HepG2 (cell line): Measurements from ENCODE around the gene PFDN1. TPM values are rescaled to one million over a fixed set of nuclear protein-coding genes. Genes with fewer than 3 reads are reported as not detected.

Experiments
- ATAD3A ChIP-seq: sonication (generic); formaldehyde crosslinking; IDR thresholded peaks from 2 replicates; pipeline ENCODE4 v1.4.0; 2020; ENCODE audit warnings: missing genetic modification reagents
- CCAR2 ChIP-seq: fragments of 200-400 bp; formaldehyde crosslinking; optimal IDR thresholded peaks from 2 replicates; pipeline ENCODE3; 2018; ENCODE audit warnings: low read depth, mild to moderate bottlenecking, low read length, moderate library complexity
- ELF4 ChIP-seq: sonication (generic); formaldehyde crosslinking; IDR thresholded peaks from 2 replicates; pipeline ENCODE4 v1.5.0; 2020; ENCODE audit warnings: missing genetic modification reagents, mild to moderate bottlenecking, moderate library complexity, borderline replicate concordance
- FOSL2 ChIP-seq: sonication (generic); formaldehyde crosslinking; IDR thresholded peaks from 2 replicates; pipeline ENCODE4 v1.4.0; 2020; ENCODE audit warnings: missing genetic modification reagents
- FOXP1 ChIP-seq, 2 experiments: fragments of 450-650 bp in 1 of 2; IDR thresholded peaks; 2 replicates each; pipeline ENCODE4 v1.6.1; 2017 to 2018; ENCODE audit warnings: antibody characterized with exemption in 1 of 2
- GATA4 ChIP-seq: sonication (generic); IDR thresholded peaks from 2 replicates; pipeline ENCODE4 v1.6.1; 2016; ENCODE audit warnings: antibody characterized with exemption, low read depth, borderline replicate concordance
- HES4 ChIP-seq: sonication (generic); formaldehyde crosslinking; IDR thresholded peaks from 2 replicates; pipeline ENCODE4 v1.9.0; 2021; ENCODE audit warnings: mild to moderate bottlenecking, missing genetic modification reagents, borderline replicate concordance
- IRF2 ChIP-seq: IDR thresholded peaks from 2 replicates; pipeline ENCODE4 v1.6.1; 2018; ENCODE audit warnings: missing genetic modification reagents, missing compliant biosample characterization
- KDM5A ChIP-seq: fragments of 200-600 bp; sonication (generic); IDR thresholded peaks from 2 replicates; pipeline ENCODE4 v1.7.0; 2018; ENCODE audit warnings: antibody characterized with exemption, mild to moderate bottlenecking, low read length, borderline replicate concordance
- SOX13 ChIP-seq, 3 experiments: fragments of 450-650 bp in 1 of 3; sonication (generic) in 1 of 3; formaldehyde crosslinking in 1 of 3; IDR thresholded peaks in 2 of 3; conservative IDR thresholded peaks in 1 of 3; 2 replicates each; pipeline versions ENCODE4 v1.5.0 to v1.6.1; 2016 to 2020; ENCODE audit warnings: antibody characterized with exemption in 1 of 3, mild to moderate bottlenecking in 1 of 3, missing compliant biosample characterization in 1 of 3, missing genetic modification reagents in 1 of 3, moderate library complexity in 1 of 3
- SOX5 ChIP-seq: IDR thresholded peaks from 2 replicates; pipeline ENCODE4 v1.6.1; 2016; ENCODE audit warnings: borderline replicate concordance
- SSRP1 ChIP-seq: IDR thresholded peaks from 2 replicates; pipeline ENCODE4 v1.6.1; 2016; ENCODE audit warnings: control low read depth
- TOE1 ChIP-seq: sonication (generic); formaldehyde crosslinking; IDR thresholded peaks from 2 replicates; pipeline ENCODE4 v1.4.0; 2020; ENCODE audit warnings: mild to moderate bottlenecking, missing genetic modification reagents
- XRCC5 ChIP-seq: fragments of 200-400 bp; formaldehyde crosslinking; optimal IDR thresholded peaks from 2 replicates; pipeline ENCODE3; 2017; ENCODE audit warnings: mild to moderate bottlenecking, low read length
- ZBTB1 ChIP-seq: sonication (generic); formaldehyde crosslinking; IDR thresholded peaks from 2 replicates; pipeline ENCODE4 v1.4.0; 2020; ENCODE audit warnings: missing genetic modification reagents, borderline replicate concordance
- ZNF335 ChIP-seq: sonication (generic); formaldehyde crosslinking; IDR thresholded peaks from 2 replicates; pipeline ENCODE4 v1.4.0; 2020; ENCODE audit warnings: missing genetic modification reagents
- ZNF772 ChIP-seq: sonication (generic); formaldehyde crosslinking; IDR thresholded peaks from 2 replicates; pipeline ENCODE4 v1.5.0; 2020; ENCODE audit warnings: mild to moderate bottlenecking, missing genetic modification reagents
- ZSCAN9 ChIP-seq: IDR thresholded peaks from 2 replicates; pipeline ENCODE4 v1.6.1; 2016; ENCODE audit warnings: borderline replicate concordance
- polyA plus RNA-seq, 8 experiments: library from polyadenylated mRNA; depleted of rRNA in 3 of 8; stranded (reverse) in 7 of 8; unstranded in 1 of 8; fragments of >200 nt; fragmentation: Illumina TruSeq in 4 of 8; extraction: Trizol in 4 of 8; gene quantifications; 2 replicates each; pipeline versions ENCODE4 v1.2.1 to v1.2.3, GENCODE V29; 2011 to 2016; ENCODE audit warnings: low read depth in 4 of 8, missing spikeins in 1 of 8, mixed read lengths in 1 of 8; ENCODE audit not compliant: insufficient read depth in 1 of 8
- total RNA-seq, 5 experiments: library from RNA; depleted of rRNA; stranded (reverse); fragments of >200 nt; fragmentation: Illumina TruSeq; extraction: Trizol; gene quantifications; 2 replicates each; pipeline ENCODE4 v1.2.3, GENCODE V29; 2016; ENCODE audit warnings: low read depth in 1 of 5
- TF ChIP-seq, protein P1 (sequence below): sonication (generic); formaldehyde crosslinking; IDR thresholded peaks from 2 replicates; pipeline ENCODE4 v1.5.0; 2020; ENCODE audit warnings: mild to moderate bottlenecking, missing genetic modification reagents, borderline replicate concordance
- TF ChIP-seq, protein P2 (sequence below): sonication (generic); formaldehyde crosslinking; IDR thresholded peaks from 2 replicates; pipeline ENCODE4 v1.4.0; 2020; ENCODE audit warnings: missing genetic modification reagents

PFDN1 gene
- total and polyA plus RNA-seq, 2 of the 13 experiments (the other 11 are each of a cell fraction or from before 2014, with no cell fraction given): 67.2 to 70.8 TPM

DNA sequence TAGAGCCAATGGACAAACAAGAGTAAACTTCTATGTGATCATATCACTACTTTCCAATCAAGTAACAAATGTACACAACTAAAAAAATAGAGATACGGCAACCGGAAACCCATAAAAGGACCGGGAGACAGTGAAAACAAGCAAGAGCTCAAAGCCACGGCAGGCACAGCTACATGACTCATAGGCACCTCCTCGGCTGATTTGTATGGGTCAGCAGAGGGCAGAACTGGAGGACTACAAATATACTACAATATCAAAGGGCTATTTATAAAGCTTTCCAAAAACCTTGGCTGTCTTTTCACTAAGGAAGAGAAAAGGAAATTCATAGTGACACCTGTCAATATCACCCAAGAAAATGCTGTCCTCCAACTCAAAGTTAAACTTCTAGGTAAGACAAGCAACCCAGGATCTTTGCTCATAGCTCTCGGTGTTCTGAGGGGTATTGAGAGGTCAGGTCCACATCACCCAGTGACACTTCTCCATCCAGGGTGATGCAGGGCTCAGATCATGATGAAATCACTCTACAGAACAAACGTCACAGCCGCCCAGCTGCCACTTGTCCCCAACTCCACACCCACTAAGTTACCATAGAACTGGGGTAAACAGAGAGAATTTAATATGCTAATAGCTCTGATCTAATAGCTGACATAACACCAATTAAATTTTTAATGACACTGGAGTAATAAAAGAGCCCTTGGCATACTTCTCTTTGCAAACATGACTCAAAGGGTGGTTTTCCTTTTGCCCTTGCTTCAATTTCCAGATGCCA, 41.3 kb downstream of the PFDN1 start (continued):
- TF ChIP-seq, protein P1, sequence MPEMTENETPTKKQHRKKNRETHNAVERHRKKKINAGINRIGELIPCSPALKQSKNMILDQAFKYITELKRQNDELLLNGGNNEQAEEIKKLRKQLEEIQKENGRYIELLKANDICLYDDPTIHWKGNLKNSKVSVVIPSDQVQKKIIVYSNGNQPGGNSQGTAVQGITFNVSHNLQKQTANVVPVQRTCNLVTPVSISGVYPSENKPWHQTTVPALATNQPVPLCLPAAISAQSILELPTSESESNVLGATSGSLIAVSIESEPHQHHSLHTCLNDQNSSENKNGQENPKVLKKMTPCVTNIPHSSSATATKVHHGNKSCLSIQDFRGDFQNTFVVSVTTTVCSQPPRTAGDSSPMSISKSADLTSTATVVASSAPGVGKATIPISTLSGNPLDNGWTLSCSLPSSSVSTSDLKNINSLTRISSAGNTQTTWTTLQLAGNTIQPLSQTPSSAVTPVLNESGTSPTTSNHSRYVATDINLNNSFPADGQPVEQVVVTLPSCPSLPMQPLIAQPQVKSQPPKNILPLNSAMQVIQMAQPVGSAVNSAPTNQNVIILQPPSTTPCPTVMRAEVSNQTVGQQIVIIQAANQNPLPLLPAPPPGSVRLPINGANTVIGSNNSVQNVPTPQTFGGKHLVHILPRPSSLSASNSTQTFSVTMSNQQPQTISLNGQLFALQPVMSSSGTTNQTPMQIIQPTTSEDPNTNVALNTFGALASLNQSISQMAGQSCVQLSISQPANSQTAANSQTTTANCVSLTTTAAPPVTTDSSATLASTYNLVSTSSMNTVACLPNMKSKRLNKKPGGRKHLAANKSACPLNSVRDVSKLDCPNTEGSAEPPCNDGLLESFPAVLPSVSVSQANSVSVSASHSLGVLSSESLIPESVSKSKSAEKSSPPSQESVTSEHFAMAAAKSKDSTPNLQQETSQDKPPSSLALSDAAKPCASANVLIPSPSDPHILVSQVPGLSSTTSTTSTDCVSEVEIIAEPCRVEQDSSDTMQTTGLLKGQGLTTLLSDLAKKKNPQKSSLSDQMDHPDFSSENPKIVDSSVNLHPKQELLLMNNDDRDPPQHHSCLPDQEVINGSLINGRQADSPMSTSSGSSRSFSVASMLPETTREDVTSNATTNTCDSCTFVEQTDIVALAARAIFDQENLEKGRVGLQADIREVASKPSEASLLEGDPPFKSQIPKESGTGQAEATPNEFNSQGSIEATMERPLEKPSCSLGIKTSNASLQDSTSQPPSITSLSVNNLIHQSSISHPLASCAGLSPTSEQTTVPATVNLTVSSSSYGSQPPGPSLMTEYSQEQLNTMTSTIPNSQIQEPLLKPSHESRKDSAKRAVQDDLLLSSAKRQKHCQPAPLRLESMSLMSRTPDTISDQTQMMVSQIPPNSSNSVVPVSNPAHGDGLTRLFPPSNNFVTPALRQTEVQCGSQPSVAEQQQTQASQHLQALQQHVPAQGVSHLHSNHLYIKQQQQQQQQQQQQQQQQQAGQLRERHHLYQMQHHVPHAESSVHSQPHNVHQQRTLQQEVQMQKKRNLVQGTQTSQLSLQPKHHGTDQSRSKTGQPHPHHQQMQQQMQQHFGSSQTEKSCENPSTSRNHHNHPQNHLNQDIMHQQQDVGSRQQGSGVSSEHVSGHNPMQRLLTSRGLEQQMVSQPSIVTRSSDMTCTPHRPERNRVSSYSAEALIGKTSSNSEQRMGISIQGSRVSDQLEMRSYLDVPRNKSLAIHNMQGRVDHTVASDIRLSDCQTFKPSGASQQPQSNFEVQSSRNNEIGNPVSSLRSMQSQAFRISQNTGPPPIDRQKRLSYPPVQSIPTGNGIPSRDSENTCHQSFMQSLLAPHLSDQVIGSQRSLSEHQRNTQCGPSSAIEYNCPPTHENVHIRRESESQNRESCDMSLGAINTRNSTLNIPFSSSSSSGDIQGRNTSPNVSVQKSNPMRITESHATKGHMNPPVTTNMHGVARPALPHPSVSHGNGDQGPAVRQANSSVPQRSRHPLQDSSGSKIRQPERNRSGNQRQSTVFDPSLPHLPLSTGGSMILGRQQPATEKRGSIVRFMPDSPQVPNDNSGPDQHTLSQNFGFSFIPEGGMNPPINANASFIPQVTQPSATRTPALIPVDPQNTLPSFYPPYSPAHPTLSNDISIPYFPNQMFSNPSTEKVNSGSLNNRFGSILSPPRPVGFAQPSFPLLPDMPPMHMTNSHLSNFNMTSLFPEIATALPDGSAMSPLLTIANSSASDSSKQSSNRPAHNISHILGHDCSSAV (CRISPR knock-in tag): no peak
- TF ChIP-seq GATA4 (no peak), ZNF772 (CRISPR knock-in tag) (no peak), XRCC5 (peak; percentile 48), IRF2 (CRISPR knock-in tag) (peak; percentile 13; the same call in 1 of the 2 replicates), ZNF335 (CRISPR knock-in tag) (no peak), SSRP1 (CRISPR knock-in tag) (no peak), ZBTB1 (CRISPR knock-in tag) (no peak), HES4 (CRISPR knock-in tag) (no peak), FOSL2 (CRISPR knock-in tag) (peak; percentile 95), SOX13 (IDR thresholded peaks at IDR 0.05) (no peak), SOX13 (CRISPR knock-in tag; conservative IDR thresholded peaks at IDR 0.05 in 1 of 2, IDR thresholded peaks at IDR 0.05 in 1 of 2) (peak in 1 of 2 experiments; percentile 27; a peak in 1 of 4 replicates), CCAR2 (no peak), FOXP1 (IDR thresholded peaks at IDR 0.05) (no peak), FOXP1 (CRISPR knock-in tag; IDR thresholded peaks at IDR 0.05) (peak; percentile 32; the same call in 1 of the 2 replicates), ATAD3A (no peak), SOX5 (CRISPR knock-in tag) (peak; percentile 52; the same call in 1 of the 2 replicates), TOE1 (CRISPR knock-in tag) (no peak), ELF4 (no peak), KDM5A (no peak), ZSCAN9 (CRISPR knock-in tag) (0 out of 2 replicates have a peak, but pooled peaks have one; percentile 35)
- TF ChIP-seq, protein P2, sequence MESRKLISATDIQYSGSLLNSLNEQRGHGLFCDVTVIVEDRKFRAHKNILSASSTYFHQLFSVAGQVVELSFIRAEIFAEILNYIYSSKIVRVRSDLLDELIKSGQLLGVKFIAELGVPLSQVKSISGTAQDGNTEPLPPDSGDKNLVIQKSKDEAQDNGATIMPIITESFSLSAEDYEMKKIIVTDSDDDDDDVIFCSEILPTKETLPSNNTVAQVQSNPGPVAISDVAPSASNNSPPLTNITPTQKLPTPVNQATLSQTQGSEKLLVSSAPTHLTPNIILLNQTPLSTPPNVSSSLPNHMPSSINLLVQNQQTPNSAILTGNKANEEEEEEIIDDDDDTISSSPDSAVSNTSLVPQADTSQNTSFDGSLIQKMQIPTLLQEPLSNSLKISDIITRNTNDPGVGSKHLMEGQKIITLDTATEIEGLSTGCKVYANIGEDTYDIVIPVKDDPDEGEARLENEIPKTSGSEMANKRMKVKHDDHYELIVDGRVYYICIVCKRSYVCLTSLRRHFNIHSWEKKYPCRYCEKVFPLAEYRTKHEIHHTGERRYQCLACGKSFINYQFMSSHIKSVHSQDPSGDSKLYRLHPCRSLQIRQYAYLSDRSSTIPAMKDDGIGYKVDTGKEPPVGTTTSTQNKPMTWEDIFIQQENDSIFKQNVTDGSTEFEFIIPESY: no peak
